Regular cardiac myocyte (primary cell): Measurements from ENCODE around the gene GPR146. TPM values are rescaled to one million over a fixed set of nuclear protein-coding genes. Genes with fewer than 3 reads are reported as not detected.

Experiments used
- total RNA-seq: library from RNA; depleted of rRNA; stranded (reverse); fragments of >200 nt; gene quantifications from 2 replicates; pipeline ENCODE4 v1.2.3, GENCODE V29; 2014

Gene GPR146, protein sequence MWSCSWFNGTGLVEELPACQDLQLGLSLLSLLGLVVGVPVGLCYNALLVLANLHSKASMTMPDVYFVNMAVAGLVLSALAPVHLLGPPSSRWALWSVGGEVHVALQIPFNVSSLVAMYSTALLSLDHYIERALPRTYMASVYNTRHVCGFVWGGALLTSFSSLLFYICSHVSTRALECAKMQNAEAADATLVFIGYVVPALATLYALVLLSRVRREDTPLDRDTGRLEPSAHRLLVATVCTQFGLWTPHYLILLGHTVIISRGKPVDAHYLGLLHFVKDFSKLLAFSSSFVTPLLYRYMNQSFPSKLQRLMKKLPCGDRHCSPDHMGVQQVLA
- 4.0 and 9.0 TPM in 2 replicates for total RNA-seq

DNA sequence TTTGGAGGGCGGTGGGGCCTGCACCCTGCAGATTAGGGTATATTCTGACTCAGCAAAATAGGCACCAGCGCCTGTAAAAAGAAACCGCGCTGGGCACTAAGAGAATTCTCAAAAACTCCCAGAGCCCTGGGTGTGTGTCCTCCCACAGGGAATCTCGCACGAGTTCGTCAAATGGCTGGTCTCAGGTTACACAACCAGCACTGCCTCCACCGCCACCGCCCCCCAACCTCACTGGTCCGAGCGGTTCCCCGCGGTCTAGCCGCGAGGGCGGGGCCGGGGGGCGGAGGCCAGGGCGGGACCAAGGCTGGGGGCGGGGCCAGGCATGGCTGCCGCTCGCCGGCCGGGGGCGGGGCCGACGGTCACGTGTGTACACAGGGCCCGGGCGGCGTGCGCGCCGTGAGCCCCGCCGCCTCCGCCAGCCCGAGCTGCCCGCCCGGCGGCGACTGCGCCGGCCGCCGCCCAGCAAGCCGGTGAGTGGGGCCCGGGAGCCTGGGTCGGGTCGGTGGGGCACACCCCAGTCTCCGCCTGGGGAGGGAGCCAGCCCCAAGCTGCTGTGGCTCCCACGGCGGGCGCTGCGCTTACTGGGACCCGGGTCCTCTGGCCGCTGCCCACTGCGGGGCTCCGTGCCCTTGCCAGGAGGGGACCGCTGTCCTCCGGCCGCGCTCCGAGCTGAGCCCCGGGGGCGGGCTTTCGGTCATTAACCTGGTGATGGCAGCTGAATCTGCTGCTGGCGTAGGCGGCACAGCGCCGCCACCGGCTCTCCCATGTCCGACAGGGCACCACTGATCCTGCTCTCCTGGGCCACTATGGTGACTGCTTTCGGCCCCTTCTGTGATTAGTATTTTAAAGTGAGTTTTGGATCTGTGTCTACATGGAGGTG, at the start of gene GPR146:
Gene GPR146, plus strand, starts transcription at position 358 of the 880 bp plus-strand sequence. CDS start 12,970 bp downstream, outside the sequence.

DNA sequence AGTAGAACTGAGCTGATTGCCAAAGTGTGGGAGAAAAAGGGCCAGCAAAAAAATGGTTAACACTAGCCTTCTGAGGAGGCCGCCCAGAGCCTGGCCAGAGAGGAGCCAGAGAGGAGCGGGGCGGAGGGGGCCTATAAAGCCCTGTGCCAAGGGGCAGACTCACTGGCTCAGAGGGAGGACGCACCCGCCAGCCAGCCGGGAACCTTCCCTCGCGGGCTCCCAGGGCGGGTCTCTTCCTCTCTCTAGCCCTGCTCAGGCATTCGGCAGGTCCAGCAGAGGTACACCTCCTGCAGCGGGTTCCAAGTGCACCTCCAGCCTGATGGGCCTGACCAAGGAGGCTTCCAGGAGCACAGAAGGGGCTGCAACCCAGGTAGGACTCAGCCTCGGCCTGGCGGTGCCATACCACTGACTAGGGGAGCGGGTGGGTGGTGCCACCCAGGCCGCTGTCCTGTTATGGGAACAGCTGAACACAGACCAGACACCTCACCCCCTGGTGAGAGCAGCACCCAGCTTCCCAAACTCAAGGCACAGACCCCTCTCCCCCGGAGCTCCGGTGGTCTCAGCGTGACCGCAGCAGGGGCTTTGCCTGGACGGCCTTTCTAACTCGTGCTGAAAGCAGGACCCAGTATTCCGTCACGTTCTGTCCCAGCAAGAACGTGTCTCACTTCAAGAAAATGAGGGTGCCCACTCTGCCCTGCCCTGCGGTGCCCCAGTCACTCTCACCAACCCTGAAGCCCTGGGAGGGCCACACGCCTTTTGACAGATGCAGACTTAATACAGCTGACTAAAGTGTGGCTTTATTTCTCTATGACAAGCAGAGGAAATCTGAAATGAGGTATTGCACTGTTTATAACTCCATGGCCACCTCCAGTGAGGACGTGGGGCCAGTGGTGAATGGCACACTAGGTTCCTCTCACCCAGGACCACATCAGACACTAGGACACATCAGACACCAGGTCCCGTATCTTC, 43.9 kb downstream of the GPR146 start, which contains the start of gene GPER1:
Gene GPER1, plus strand, starts transcription at position 162 of the 969 bp plus-strand sequence. CDS start 3,616 bp downstream, outside the sequence.

Other genes with a start within 250 kb of the GPR146 start
- gene SUN1, start 212.1 kb upstream of the GPR146 start, total RNA-seq: 96.2 and 116 TPM in 2 replicates
- 18.3 and 26.1 TPM in 2 replicates for gene GET4, start 168.0 kb upstream of the GPR146 start, total RNA-seq
- gene ADAP1, start 89.9 kb upstream of the GPR146 start, total RNA-seq: 4.4 and 16.3 TPM in 2 replicates
- gene COX19, start 69.0 kb upstream of the GPR146 start, total RNA-seq: 6.5 and 10.4 TPM in 2 replicates
- not detected in 2 replicates for gene CYP2W1, start 61.4 kb upstream of the GPR146 start, total RNA-seq
- gene GPER1, start 43.6 kb downstream of the GPR146 start, total RNA-seq: 2.7 and 3.1 TPM in 2 replicates
- gene ZFAND2A, start 115.7 kb downstream of the GPR146 start, total RNA-seq: 16.7 and 18.6 TPM in 2 replicates
- gene UNCX, start 188.3 kb downstream of the GPR146 start, total RNA-seq: not detected in 2 replicates